Tongue (tissue), 2 donors: Measurements from ENCODE around the gene MANEAL. TPM values are rescaled to one million over a fixed set of nuclear protein-coding genes. Genes with fewer than 3 reads are reported as not detected.
A peak's percentile ranks its signal among the peaks of the same experiment; 100 is the strongest.
"Not testable (repeated sequence)": the region's sequence is repeated elsewhere in the genome, so short reads cannot be mapped to it uniquely, and the experiment has no call there.

Experiments used
- DNase-seq: peaks from one replicate; pipeline ENCODE4 v3.0.0-alpha.2; 2015
- total RNA-seq: library from RNA; depleted of rRNA; stranded (reverse); fragments of >200 nt; gene quantifications from one replicate; pipeline ENCODE4 v1.2.3, GENCODE V29; 2014

MANEAL gene, protein sequence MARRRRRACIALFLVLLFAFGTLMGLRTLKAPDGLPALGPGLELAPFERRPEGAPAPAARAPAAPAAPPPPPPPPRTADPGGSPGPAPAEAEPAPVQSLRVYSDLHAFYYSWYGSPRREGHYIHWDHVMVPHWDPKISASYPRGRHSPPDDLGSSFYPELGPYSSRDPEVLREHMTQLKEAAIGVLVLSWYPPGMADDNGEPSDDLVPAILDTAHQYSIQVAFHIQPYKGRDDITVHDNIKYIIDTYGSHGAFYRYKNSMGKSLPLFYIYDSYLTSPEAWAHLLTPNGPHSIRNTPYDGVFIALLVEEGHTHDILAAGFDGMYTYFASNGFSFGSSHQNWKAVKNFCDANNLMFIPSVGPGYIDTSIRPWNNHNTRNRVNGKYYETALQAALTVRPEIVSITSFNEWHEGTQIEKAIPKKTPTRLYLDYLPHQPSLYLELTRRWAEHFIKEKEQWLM
- 4.6 TPM for total RNA-seq

DNA sequence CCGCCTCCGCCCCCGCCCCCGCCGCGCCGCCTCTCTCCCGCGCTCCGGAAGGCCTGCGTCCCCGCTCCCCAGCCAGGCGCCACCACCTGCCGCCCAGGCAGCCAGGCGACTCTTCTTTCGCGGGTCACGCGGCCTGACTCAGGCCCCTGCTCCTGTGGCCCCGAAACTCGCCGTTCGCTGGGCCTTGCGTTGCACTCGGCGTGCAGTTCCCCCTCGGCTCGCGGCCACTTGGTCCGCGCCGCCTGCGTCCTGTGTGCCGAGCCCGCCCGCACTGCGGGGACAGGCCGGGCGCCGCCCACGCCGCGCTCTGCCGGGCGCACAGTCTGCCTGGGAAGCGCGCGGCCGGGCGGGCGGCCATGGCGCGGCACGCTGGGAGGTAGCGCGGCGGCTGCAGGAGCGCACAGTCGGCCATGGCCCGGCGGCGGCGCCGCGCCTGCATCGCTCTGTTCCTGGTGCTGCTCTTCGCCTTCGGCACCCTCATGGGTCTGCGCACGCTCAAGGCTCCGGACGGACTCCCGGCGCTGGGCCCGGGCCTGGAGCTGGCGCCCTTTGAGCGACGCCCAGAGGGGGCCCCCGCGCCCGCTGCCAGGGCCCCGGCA lies at the start of gene MANEAL:
TSS of gene MANEAL (plus strand) at position 75 of the 599 bp plus-strand sequence. CDS start at position 411, 336 bp downstream.
- DNase-seq: peak; percentile 55

DNA sequence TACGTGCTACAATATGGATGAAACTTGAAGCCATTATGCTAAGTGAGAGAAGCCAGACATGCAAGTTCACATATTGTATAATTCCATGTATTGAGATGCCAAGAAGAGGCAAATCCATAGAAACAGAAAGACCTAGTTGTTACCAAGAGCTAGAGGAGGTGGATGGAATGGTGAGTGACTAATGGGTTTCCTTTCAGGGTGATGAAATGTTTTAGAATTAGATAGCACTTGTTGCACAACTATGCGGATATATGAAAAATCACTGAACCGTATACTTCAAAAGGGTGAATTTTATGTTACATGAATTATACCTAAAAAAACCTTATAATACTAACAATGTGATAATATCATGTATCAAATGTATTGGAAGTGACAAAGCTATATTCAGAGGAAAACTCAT lies 46.8 kb upstream of the MANEAL start:
- DNase-seq: no peak

DNA sequence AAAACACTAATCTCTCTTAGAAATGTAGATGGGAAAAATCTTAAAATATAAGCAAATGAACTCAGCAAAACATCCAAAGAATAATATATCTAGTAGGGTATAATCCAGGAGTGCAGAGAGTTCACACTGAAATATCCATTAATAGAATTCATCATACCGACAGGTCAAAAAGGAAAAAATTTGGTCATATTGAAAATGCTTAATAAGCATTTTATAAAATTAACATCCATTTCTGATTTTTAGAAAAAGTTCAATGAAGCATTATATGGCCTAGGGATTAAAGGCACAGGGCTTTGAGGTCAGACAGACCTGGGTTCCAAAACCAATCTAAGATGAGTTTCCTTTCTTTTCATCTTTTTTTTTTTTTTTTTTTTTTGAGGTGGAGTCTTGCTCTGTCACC lies 45.1 kb upstream of the MANEAL start:
- DNase-seq: no peak

DNA sequence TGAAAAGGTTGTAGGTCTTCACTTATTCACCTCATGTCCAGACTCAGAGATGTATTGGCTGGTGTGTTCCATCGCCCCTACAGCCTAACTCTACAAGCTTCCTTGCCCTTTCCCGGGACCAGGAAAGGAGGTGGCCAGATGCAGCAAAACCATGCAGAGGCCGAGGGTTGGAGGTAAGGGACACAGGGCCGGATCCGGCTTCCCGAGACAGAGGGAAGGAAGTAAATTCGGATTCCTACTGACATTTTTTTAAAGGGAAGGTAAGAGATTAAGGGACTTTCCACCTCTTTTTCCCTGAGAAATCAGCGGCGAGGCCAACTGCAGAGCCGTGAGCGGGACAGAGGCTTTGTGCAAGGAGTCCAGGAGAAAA lies 41.4 kb upstream of the MANEAL start:
- no peak for DNase-seq

DNA sequence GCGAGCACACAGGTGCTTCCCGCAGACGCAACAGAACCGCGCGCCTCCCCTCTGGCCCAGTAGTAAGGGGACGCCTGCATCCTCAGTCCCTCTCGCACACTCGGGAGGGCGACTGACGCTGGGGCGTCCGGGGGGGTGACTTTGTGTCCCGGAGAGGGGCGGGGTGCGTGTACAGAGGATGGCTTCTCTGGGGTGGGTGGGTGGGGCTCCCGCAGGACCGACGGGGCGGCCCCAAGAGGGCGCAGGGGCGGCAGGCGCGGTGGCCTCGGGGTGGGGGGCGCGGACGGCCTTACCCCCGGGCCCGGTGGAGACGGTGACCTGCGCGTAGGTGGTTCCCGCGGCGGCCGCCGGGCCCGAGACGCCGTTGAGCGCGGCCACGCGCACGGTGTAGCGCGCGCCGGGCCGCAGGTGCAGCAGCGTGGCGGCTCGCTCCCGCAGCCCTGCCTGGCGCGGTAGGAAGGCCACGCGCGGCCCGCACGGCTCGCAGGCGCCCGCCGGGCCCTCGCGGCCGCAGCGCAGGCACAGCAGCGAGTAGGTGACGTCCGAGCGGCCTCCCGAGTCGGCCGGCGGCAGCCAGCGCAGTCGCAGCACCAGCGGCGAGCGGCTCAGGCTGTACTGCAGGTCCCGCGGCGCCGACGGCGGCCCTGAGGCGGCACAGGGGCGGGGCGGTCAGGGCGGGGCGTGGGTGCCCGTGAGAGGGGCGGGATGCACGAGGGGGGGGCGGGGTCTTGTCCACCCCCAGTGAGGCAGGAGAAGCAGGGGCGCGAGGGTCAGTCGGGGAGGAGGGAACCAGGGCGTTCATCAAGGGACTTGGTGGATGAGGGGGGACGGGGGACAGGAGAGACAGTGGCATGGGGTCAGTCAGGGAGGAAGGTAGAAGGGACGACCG lies 40.8 kb upstream of the MANEAL start:
- no peak for DNase-seq

DNA sequence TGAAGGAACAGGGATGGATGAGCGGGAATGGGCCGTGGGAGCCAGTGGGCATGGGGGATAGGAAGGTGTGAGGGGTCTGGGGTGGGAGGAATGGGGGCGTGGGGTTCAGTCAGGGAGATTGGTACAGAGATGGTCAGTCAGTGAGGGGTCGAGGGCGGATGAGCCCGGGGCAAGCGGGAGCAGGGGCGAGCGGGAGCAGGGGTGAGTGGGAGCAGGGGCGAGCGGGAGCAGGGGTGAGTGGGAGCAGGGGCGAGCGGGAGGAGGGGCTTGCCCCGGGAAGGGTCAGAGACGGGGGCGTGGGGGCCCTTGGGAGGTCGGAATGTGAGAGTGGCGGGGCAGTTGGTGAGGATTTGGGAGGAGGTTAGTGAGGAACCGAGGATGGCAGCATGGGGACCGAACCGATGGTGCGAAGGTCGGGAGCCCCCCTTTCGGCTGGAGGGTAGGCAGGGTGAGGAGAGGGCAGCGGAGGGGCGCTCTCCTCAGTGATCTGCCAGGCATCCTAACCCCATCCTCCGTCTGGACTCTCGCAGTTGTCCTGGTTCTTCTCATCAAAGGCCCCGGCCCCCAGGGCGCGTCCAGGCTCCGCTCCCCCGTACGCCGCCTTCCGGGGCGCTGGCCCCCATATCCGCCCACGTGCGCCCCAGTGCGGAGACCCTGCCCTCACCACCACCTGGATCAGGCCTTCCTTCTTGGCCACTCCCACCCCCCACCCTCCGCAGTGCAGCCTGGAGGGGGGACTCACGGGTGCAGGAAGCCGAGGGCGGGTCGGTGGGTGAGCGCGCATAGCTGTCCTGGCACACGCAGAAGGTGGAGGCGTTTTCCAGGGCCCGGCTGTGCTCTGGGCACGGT lies 40.0 kb upstream of the MANEAL start:
- no peak for DNase-seq

DNA sequence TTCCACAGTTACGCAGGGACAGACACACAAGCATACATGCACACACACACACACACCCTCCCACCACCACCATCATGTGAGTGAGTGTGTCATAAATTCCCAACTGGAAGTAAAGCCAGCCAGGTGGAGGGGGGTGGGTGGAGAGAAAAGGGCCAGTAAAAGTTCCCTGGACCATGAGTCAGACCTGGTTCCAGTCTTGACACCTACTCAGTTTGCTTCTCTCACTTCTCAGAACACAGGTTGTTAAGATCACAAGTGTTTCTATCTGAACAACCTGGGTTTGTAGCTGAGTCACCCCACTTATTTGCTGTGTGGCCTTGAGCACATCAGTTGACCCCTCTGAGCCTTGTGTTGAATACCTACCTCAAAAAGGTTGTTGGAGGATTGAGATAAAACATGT lies 38.4 kb upstream of the MANEAL start:
- no peak for DNase-seq

DNA sequence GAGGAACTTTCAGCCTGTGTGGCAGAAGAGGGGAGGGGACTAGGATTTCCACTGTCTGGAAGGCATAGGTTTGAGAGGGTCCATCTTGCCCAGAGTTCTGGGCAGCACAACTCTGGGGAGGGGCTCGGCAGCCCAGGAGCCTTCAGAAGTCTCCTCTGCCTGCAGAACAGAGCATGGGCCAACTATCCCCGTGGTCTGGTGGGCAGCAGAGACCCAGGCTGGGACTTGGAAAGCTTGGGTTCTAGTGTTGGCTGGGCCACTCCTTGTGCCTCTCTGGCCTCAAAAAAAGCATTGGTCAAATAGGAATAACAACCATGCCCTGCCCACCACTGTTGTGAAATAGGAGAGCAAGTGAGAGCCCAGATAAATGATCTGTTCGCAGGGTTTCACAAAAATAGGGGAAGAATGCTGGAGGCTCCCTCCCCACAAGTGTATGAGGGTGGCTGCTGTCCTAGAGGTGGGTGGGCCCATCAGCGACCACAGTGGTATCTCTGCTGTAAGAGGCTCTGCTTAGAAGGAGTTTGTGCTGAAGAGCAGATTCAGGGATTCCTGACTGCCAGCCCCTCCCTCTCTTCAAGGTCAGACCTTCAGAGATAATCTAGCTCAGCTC lies 37.6 kb upstream of the MANEAL start:
- no peak for DNase-seq

DNA sequence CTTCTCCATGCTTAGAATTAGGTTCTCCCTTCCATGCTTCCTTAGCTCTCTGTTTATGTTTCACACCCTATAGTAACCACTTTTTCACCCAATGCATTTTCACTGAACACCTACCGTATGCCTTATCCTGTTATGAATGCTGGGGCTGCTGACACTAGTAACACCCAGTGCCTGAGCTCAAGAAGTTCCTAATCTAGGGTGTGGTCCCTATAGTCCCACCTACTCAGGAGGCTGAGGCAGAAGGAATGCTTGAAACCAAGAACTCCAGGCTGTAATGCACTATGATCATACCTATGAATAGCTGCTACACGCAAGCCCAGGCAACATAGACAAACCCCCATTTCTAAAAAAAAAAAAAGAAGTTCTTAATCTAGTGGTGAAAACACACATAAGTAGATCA lies 34.2 kb upstream of the MANEAL start:
- no peak for DNase-seq

DNA sequence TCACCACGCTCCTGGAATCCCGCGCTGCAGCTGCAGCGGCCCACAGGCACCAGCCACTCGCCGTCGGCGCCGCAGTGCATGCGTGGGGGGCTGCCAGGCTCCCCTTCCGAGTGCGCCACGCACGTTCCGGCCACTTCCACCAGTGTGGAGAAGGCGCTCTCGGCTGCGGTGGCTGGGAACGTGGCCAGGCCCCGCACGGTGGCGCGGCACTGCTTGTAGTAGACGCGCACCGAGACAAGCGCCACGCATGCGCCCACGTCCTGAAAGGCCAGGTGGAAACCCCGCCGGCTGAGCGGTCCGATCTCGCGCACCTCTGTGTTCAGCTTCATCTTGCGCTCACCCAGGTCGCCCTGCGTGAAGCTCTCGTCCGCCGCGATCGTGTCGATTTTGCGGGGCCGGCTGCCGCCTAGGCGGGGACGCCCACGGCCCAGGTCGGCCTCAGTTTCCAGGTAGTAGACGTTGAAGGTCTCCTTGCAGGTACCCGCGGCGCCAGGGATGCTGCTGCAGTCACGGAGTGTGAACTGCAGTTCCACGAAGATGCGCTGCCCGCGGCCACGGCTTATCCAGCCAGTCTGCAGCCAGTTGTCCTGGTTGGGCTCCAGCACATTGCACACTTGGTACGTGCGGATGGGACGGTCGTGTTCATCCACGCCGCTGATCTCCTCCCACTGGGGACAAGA lies 32.1 kb upstream of the MANEAL start:
- no peak for DNase-seq

DNA sequence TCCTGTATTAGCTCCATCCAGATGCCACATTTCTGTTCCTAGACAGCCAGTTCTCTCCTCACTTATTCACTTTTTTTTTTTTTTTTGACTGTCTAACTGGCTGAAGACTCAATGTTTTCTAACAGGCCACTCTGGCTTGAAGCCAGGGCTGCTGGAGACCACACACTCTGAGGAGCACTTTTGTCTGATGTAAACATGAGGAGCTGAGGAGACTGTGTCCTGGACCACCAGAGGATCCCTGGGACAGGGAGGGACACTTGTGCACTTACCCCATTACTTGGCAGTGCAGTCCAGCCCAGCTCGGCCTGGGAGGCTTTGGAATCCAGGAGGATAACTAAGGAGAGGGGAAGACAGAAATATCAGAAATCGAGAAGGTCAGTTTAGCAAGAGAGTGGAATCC lies 31.1 kb upstream of the MANEAL start:
- DNase-seq: no peak

DNA sequence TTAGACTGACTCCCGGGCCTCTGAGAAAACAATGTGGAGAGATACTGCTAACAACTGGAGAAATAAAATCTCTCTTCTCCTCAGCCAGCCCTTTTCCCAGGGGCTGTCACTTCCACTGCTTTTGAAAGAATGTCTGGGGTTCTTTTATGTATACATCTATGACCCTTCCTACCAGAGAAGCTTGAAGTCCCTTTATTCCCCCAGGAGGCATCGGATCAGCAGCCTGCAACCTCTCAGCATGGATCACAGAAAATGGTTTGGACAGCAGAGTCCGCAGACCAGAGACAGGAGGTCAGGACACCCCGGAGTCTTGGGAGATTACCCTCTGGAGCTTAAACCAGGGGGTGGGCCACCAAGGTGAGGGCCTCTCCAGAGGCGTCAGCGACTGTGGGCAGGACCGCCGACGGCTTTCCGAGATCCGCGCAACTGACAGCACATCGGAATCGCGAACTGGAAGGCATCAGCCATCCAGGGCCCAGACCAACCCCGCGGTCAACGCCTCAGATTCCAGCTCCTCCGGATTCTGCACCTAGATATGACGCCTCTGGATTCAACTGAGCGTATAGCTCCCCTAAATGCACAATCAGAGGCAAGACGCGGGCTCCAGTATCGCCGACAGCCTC lies 29.7 kb upstream of the MANEAL start:
- no peak for DNase-seq

DNA sequence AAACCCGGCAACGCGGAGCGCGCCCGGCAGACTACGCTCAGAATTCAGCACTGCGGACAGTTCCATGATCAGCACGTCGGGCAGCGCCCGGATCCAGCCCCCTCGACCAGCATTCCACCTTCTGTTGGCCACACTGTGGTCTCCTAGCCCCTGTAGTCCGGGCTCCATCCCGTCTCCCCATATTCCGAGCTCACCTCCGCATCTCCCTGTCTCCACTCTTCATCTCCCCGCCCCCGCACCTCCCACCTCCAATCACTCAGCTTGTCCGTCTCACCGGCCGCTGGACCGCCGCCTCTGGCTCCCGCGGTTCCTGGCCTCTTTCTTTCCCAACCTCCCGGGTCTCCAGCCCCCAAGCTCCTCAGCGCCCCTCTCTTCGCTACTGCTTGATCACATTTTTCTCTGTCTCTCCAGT lies 29.2 kb upstream of the MANEAL start:
- DNase-seq: peak; percentile 79

DNA sequence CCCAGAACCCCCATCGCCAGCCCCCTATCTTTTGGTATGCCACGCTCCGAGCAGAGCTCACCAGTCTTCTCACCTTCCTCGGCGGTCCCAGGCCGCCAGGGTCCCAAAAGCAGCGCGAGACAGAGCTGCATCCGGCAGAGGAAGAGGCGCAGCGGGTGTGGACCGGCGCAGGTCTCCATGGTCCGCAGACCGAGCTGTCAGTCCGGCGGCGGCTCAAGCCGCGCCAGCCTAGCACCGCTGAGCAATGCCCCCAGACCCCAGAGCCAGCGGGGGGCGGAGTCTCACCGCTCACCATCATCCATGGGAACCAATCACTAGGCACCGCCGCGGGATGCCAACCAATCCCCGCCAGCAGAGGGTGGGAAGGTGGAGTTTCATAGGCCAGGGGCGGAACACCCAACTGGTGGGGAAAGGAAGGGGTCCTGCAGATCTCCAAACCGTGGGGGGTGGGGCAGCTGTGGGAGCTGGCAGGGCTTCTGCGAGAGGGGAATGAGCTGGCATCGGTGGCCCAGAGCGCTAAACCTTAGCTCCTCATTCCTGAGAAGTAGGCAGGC lies 28.7 kb upstream of the MANEAL start, which contains the start of gene EPHA10:
TSS of gene EPHA10 (minus strand) at position 233 of the 554 bp plus-strand sequence. CDS start at position 179, 54 bp downstream.
- peak; percentile 5 for DNase-seq

DNA sequence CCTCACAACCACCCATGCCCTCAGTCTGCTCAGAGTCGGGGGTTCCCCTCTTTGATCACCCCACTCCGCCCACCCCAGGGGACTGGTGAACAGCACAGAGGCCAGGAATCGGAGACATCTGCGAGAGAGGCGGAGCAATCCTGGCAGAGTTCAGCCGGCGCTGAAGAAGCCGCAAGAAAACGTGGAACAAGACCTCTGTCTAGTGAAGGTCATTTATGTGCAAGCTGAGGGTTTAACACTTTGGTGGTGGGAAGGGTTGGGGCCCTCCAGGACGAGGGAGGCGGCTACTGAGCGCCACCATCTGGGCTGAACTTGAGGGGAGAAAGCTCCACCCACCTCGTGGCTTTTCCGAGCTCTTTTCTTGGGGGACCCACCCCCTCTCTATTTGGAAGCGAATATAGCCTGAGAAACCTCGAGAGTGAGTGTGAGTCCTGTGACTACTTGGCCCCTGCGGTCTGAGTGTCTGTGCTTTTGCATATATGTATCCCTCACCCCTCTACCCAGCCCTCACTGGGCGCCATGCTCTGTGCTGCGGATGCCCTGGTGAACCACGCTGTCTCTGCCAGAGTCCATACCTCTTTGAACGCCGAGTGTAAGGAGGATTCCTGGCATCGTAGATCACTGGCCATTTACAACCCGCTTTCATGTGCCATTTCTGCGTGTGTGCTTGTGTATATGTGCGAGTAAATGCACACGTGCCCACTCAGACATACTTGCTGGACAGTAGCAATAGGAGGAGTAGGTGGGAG lies 27.6 kb upstream of the MANEAL start:
- DNase-seq: no peak

DNA sequence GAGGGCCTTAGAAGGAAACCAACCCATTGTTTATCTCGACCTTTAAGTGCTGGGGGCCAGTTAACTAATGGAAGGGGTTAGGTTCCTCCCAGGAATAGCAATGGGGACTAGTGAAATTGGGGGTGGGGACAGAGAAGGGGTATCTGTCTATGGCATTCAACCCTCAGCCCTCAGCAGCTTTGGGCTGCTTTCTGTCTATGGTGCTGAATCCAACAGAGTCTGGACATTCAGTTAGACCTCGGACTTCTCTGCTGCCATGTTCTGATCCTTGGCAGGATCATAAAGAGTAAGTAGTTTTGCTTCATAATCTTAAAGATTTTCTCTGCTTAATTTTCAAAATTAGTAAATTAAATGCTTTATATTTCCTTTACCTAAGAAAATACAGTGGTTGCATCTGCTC lies 26.2 kb upstream of the MANEAL start:
- DNase-seq: no peak

DNA sequence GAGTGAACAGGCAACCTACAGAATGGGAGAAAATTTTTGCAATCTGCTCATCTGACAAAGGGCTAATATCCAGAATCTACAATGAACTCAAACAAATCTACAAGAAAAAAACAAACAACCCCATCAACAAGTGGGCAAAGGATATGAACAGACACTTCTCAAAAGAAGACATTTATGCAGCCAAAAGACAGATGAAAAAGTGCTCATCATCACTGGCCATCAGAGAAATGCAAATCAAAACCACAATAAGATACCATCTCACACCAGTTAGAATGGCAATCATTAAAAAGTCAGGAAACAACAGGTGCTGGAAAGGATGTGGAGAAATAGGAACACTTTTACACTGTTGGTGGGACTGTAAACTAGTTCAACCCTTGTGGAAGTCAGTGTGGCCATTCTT lies 22.2 kb upstream of the MANEAL start:
- DNase-seq: not testable (repeated sequence)

DNA sequence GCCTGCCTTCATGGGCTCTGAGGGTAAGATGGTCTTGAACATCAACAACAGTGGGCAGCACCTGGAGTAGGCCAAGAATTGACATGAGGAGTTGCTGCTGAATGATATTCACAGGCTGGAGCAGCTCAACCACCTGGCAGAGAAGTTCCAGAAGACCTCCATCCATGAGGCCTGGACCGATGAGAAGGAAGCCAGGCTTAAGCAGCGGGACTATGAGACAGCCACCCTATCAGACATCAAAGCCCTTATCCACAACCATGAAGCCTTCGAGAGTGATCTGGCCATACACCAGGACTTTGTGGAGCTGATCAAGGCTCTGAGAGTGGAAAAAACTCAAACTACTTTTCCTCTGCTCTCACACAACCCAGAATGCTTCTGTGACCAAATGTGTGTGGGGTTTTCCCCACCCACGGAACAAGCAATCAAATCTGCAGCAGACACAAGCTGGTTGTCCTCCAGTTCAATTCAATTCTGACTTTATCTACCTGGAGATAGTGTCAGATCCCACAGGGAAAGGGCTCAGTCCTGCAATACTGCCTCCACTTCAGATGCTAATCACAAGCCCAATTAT lies 16.6 kb upstream of the MANEAL start:
- no peak for DNase-seq

DNA sequence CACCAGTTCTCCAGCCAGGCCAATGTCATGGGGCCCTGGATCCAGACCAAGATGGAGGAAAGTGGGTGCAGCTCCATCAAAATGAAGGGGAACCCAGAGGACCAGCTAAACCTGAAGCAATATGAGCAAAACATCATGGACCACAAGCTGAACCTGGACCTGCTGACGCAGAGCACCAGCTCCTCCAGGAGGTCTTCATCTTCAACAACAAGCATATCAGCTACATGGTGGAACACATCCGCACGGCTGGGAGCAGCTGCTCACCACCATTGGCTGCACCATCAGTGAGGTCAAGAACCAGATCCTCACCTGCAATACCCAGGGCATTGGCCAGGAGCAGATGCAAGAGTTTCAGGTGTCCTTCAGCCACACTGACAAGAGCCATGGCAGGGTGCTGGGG lies 15.0 kb upstream of the MANEAL start:
- DNase-seq: no peak
